Breast epithelium (tissue), 3 donors: ENCODE results near the gene MICU2.

Experiments used
- CTCF ChIP-seq, 3 donors: fragments of 450-650 bp; IDR thresholded peaks; one replicate each; pipeline ENCODE4 v1.5.1; 2016 to 2017; ENCODE audit warnings: antibody characterized with exemption in 3 of 3, mild to moderate bottlenecking in 3 of 3, moderate library complexity in 3 of 3
- POLR2AphosphoS5 ChIP-seq, 3 donors: sonication (generic); formaldehyde crosslinking; IDR thresholded peaks; one replicate each; pipeline ENCODE4 v1.6.1; 2017; ENCODE audit warnings: antibody characterized with exemption in 3 of 3

- TF ChIP-seq POLR2AphosphoS5 (IDR thresholded peaks at IDR 0.05) = no peak
- TF ChIP-seq CTCF (IDR thresholded peaks at IDR 0.05) = no peak
Measured at GRCh38 chr13:21610687-21611086, 6.7 kb upstream of the MICU2 start.
